Measurements from ENCODE around the gene WSCD2.

GRCh38 chr12:108266131-108266530 is 137.0 kb downstream of the WSCD2 start:
- no peak for TF ChIP-seq ZNF274 (IDR thresholded peaks at IDR 0.05; ENCODE audit: low read depth, low read length)
- no peak for TF ChIP-seq SUZ12 (IDR thresholded peaks at IDR 0.05; ENCODE audit: extremely low read depth, insufficient read depth, insufficient read length)
- TF ChIP-seq YY1 (IDR thresholded peaks at IDR 0.05; ENCODE audit: insufficient read depth, insufficient read length), result no peak

Data from NT2/D1 (cell line).